CD4-positive, alpha-beta T cell (primary cell): ENCODE results near the gene CCDC183. TPM values are rescaled to one million over a fixed set of nuclear protein-coding genes. Genes with fewer than 3 reads are reported as not detected.

ENCODE experiments used
- ATAC-seq: fragments of 200-7000 bp; cut with Tn5 transposase; one replicate; pipeline ENCODE4 v1.10.0; 2022; ENCODE audit warnings: mild to moderate bottlenecking; ENCODE audit not compliant: poor library complexity
- CTCF ChIA-PET: fragments of 350-600 bp; sonication (Branson Sonifier 250); formaldehyde crosslinking; loops from one replicate; lab custom pipeline; 2021; ENCODE audit warnings: antibody characterized with exemption, inconsistent platforms; lab: Charles Lee
- POLR2A ChIA-PET: fragments of 350-600 bp; sonication (Branson Sonifier 250); formaldehyde crosslinking; loops from one replicate; lab custom pipeline; 2021; ENCODE audit warnings: antibody characterized with exemption, inconsistent platforms; lab: Charles Lee
- DNase-seq, 14 experiments: peaks; one replicate each; pipeline ENCODE4 v3.0.0-alpha.2; 2013 to 2020; ENCODE audit warnings: mixed read lengths in 2 of 14
- H3K27ac ChIP-seq, 2 donors: one replicate each; pipeline versions ENCODE4 v1.5.1 to v1.7.0; 2013; ENCODE audit warnings: low read length in 2 of 2, low read depth in 1 of 2, mild to moderate bottlenecking in 1 of 2
- H3K27me3 ChIP-seq, 2 experiments: 1 replicate in 1 of 2; 2 replicates in 1 of 2; pipeline versions ENCODE4 v1.6.1 to v1.7.0; 2013; ENCODE audit warnings: low read length in 2 of 2, control low read depth in 1 of 2, mild to moderate bottlenecking in 1 of 2, moderate library complexity in 1 of 2; ENCODE audit not compliant: insufficient read depth in 2 of 2, control insufficient read depth in 1 of 2
- H3K36me3 ChIP-seq: one replicate; pipeline ENCODE4 v1.6.1; 2013; ENCODE audit warnings: low read length, control low read depth; ENCODE audit not compliant: insufficient read depth
- H3K4me1 ChIP-seq: one replicate; pipeline ENCODE4 v1.6.1; 2013; ENCODE audit warnings: low read length, control low read depth; ENCODE audit not compliant: insufficient read depth
- H3K4me3 ChIP-seq: one replicate; pipeline ENCODE4 v1.5.1; 2013; ENCODE audit warnings: mild to moderate bottlenecking, low read length, moderate library complexity
- H3K9me3 ChIP-seq, 2 experiments: 1 replicate in 1 of 2; 2 replicates in 1 of 2; pipeline versions ENCODE4 v1.6.1 to v1.7.0; 2013; ENCODE audit warnings: low read length in 2 of 2, mild to moderate bottlenecking in 2 of 2, control low read depth in 1 of 2, moderate library complexity in 1 of 2; ENCODE audit not compliant: control insufficient read depth in 1 of 2, insufficient read depth in 1 of 2
- H3K27ac Mint-ChIP-seq: one replicate; pipeline ENCODE4 v1.8.0; 2020; ENCODE audit warnings: mixed read lengths
- H3K27me3 Mint-ChIP-seq: one replicate; pipeline ENCODE4 v1.8.0; 2021; ENCODE audit warnings: mixed read lengths
- H3K36me3 Mint-ChIP-seq: one replicate; pipeline ENCODE4 v1.8.0; 2021; ENCODE audit warnings: low read depth, mixed read lengths
- H3K4me1 Mint-ChIP-seq: one replicate; pipeline ENCODE4 v1.8.0; 2021; ENCODE audit warnings: low read depth, mixed read lengths
- H3K4me3 Mint-ChIP-seq: one replicate; pipeline ENCODE4 v1.8.0; 2020; ENCODE audit warnings: mild to moderate bottlenecking, mixed read lengths
- H3K9me3 Mint-ChIP-seq: one replicate; pipeline ENCODE4 v1.8.0; 2020; ENCODE audit warnings: mixed read lengths
- intact Hi-C, 2 experiments: fragments of 100-400 bp; cut with DNase I in 1 of 2; cut with micrococcal nuclease in 1 of 2; formaldehyde crosslinking; loops; one replicate each; pipeline versions ENCODE4 v1.15.1 to v1.9.0; 2023 to 2025; cut with DNase I, micrococcal nuclease
- total RNA-seq, 174 experiments: library from RNA in 2 of 174; stranded (reverse) in 2 of 174; gene quantifications; one replicate each; pipeline ENCODE4 v1.2.3 and lab custom pipeline; 2021 to 2026
- TF ChIP-seq, protein P1 (sequence below): fragments of 200-600 bp; IDR thresholded peaks from one replicate; pipeline ENCODE4 v1.8.0; 2022; ENCODE audit warnings: antibody characterized with exemption, mild to moderate bottlenecking

Gene CCDC183
- total RNA-seq, 2 experiments from 2014 or later, result 3.0 to 4.6 TPM

GRCh38 chr9:136776947-136777346, 19.2 kb upstream of the CCDC183 start:
- no peaks in the 10 kb centered on the region for H3K36me3 Mint-ChIP-seq
- no peak overlapping the region for H3K4me3 Mint-ChIP-seq
- TF ChIP-seq, protein P1, sequence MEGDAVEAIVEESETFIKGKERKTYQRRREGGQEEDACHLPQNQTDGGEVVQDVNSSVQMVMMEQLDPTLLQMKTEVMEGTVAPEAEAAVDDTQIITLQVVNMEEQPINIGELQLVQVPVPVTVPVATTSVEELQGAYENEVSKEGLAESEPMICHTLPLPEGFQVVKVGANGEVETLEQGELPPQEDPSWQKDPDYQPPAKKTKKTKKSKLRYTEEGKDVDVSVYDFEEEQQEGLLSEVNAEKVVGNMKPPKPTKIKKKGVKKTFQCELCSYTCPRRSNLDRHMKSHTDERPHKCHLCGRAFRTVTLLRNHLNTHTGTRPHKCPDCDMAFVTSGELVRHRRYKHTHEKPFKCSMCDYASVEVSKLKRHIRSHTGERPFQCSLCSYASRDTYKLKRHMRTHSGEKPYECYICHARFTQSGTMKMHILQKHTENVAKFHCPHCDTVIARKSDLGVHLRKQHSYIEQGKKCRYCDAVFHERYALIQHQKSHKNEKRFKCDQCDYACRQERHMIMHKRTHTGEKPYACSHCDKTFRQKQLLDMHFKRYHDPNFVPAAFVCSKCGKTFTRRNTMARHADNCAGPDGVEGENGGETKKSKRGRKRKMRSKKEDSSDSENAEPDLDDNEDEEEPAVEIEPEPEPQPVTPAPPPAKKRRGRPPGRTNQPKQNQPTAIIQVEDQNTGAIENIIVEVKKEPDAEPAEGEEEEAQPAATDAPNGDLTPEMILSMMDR, result no peak
- Histone ChIP-seq H3K36me3 (no peaks in the 10 kb centered on the region), H3K4me3 (no peak overlapping the region), H3K4me1 (peaks cover 5% of the 10 kb centered on the region), H3K27ac (no peak overlapping the region), H3K27me3 (no peaks in the 10 kb centered on the region), H3K9me3 (peaks cover 0 to 9% of the 10 kb centered on the region in 2 experiments)
- intact Hi-C loops, result no loop called here
- H3K27me3 Mint-ChIP-seq, result peaks cover 17% of the 10 kb centered on the region
- H3K4me1 Mint-ChIP-seq, result no peaks in the 10 kb centered on the region
- H3K9me3 Mint-ChIP-seq, result no peaks in the 10 kb centered on the region
- DNase-seq, result no peak
- ChIA-PET POLR2A (no interaction called here), CTCF (interaction anchor here (3.5 kb wide), 1 partner anchor 258 kb away, joined by 9 read pairs; no protein-coding TSS in a partner anchor)
- no peak overlapping the region for H3K27ac Mint-ChIP-seq
- ATAC-seq, result no peak

- no peak overlapping the region for H3K4me3 Mint-ChIP-seq
- intact Hi-C loops, result no loop called here
- ATAC-seq (no peak), DNase-seq (no peak)
- POLR2A ChIA-PET, result interaction anchor here (0.6 to 1.4 kb wide), 2 partner anchors 13 to 269 kb away, joined by 3 to 4 read pairs; partner anchors contain the start of gene NPDC1
- H3K36me3 Mint-ChIP-seq, result no peaks in the 10 kb centered on the region
- CTCF ChIA-PET, result interaction anchor here (3.5 kb wide), 1 partner anchor 258 kb away, joined by 9 read pairs; no protein-coding TSS in a partner anchor
- Histone ChIP-seq H3K27me3 (no peaks in the 10 kb centered on the region), H3K9me3 (peaks cover 0 to 9% of the 10 kb centered on the region in 2 experiments), H3K4me1 (peaks cover 5% of the 10 kb centered on the region), H3K4me3 (no peak overlapping the region), H3K36me3 (no peaks in the 10 kb centered on the region), H3K27ac (no peak overlapping the region)
- no peak overlapping the region for H3K27ac Mint-ChIP-seq
- H3K4me1 Mint-ChIP-seq, result no peaks in the 10 kb centered on the region
- TF ChIP-seq, protein P1, result no peak
- peaks cover 17% of the 10 kb centered on the region for H3K27me3 Mint-ChIP-seq
- no peaks in the 10 kb centered on the region for H3K9me3 Mint-ChIP-seq
Measured at GRCh38 chr9:136777359-136777758, 18.8 kb upstream of the CCDC183 start.

DNA sequence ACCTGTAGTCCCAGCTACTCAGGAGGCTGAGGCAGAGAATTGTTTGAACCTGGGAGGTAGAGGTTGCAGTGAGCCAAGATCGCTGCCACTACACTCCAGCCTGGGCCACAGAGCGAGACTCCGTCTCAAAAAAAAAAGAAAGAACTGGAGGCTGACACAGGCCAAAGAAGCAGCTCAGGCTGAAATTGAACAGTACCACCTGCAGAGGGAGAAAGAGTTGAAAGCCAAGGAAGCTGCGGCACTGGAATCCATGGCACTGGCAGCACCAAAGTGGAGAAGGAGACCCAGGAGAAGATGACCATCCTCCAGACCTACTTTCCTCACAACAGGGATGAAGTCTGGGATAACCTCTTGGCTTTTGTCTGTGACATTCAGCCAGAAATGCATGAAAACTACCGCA, 16.3 kb upstream of the CCDC183 start:
- H3K27me3 ChIP-seq, result no peaks in the 10 kb centered on the region
- H3K9me3 Mint-ChIP-seq, result no peaks in the 10 kb centered on the region
- H3K36me3 ChIP-seq, result no peaks in the 10 kb centered on the region
- no peak overlapping the region for H3K4me3 Mint-ChIP-seq
- TF ChIP-seq, protein P1, result no peak
- no peaks in the 10 kb centered on the region for H3K4me1 ChIP-seq
- H3K27ac Mint-ChIP-seq, result no peak overlapping the region
- no peaks in the 10 kb centered on the region for H3K9me3 ChIP-seq
- peaks cover 17% of the 10 kb centered on the region for H3K27me3 Mint-ChIP-seq
- no peaks in the 10 kb centered on the region for H3K36me3 Mint-ChIP-seq
- intact Hi-C loops, result loop anchor here in 1 of 2 experiments (10.0 kb wide), 2 partner anchors 285 to 295 kb away; partner anchors contain the start of gene SEC16A
- H3K4me1 Mint-ChIP-seq, result no peaks in the 10 kb centered on the region
- ATAC-seq (no peak), DNase-seq (no peak)
- POLR2A ChIA-PET, result no interaction called here
- CTCF ChIA-PET, result interaction anchor here (3.5 kb wide), 1 partner anchor 255 kb away, joined by 9 read pairs; no protein-coding TSS in a partner anchor
- H3K27ac ChIP-seq, result no peak overlapping the region
- no peak overlapping the region for H3K4me3 ChIP-seq
